ENCODE measurements around the gene SPINT3. TPM values are rescaled to one million over a fixed set of nuclear protein-coding genes. Genes with fewer than 3 reads are reported as not detected.
A peak's percentile ranks its signal among the peaks of the same experiment; 100 is the strongest.
"Not testable (repeated sequence)": the region's sequence is repeated elsewhere in the genome, so short reads cannot be mapped to it uniquely, and the experiment has no call there.

The SPINT3 gene
- polyA plus RNA-seq, 1 donor, result not detected

DNA sequence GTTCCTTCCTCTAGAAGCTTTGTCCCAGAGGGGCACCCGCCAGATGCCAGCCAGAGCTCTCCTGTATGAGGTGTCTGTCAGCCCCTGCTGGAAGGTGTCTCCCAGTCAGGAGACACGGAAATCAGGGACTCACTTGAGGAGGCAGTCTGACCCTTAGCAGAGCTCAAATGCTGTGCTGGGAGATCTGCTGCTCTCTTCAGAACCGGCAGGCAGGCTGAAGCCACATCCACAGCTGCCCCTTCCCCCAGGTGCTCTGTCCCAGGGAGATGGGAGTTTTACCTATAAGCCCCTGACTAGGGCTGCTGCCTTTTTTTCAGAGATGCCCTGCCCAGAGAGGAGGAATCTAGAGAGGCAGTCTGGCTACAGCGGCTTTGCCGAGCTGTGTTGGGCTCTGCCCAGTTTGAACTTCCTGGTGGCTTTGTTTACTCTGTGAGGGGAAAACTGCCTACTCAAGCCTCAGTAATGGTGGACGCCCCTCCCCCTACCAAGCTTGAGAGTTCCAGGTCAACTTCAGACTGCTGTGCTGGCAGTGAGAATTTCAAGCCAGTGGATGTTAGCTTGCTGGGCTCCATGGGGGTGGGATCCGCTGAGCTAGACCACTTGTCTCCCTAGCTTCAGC lies 37.8 kb downstream of the SPINT3 start:
- H3K4me3 ChIP-seq (ENCODE audit: low read length); H3K27ac ChIP-seq (ENCODE audit: low read length); H3K9me3 ChIP-seq (ENCODE audit: control insufficient read depth, low read depth, low read length); DNase-seq; H3K36me3 ChIP-seq (ENCODE audit: control insufficient read depth, insufficient read depth, low read length); H3K27me3 ChIP-seq (ENCODE audit: control insufficient read depth, insufficient read depth, low read length); H3K4me1 ChIP-seq (ENCODE audit: control insufficient read depth, insufficient read depth, low read length): not testable (repeated sequence)
- WGBS (ENCODE audit: insufficient coverage, low lambda C conversion rate), result no CpG with 5 or more reads among the region's 7 CpGs

DNA sequence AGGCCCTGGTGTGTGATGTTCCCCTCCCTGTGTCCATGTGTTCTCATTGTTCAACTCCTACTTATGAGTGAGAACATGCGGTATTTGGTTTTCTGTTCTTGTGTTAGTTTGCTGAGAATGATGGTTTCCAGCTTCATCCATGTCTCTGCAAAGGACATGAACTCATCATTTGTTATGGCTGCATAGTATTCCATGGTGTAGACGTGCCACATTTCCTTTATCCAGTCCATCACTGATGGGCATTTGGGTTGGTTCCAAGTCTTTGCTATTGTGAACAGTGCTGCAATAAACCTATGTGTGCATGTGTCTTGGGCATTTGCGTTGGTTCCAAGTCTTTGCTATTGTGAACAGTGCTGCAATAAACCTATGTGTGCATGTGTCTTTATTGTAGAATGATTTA lies 43.1 kb downstream of the SPINT3 start:
- not testable (repeated sequence) for H3K9me3 ChIP-seq (ENCODE audit: control insufficient read depth, low read depth, low read length); H3K4me1 ChIP-seq (ENCODE audit: control insufficient read depth, insufficient read depth, low read length); H3K4me3 ChIP-seq (ENCODE audit: low read length); DNase-seq; H3K27ac ChIP-seq (ENCODE audit: low read length); H3K36me3 ChIP-seq (ENCODE audit: control insufficient read depth, insufficient read depth, low read length)
- peaks cover 38% of the 10 kb centered on the region for H3K27me3 ChIP-seq (ENCODE audit: control insufficient read depth, insufficient read depth, low read length)
- no CpG with 5 or more reads among the region's 3 CpGs for WGBS (ENCODE audit: insufficient coverage, low lambda C conversion rate)

DNA sequence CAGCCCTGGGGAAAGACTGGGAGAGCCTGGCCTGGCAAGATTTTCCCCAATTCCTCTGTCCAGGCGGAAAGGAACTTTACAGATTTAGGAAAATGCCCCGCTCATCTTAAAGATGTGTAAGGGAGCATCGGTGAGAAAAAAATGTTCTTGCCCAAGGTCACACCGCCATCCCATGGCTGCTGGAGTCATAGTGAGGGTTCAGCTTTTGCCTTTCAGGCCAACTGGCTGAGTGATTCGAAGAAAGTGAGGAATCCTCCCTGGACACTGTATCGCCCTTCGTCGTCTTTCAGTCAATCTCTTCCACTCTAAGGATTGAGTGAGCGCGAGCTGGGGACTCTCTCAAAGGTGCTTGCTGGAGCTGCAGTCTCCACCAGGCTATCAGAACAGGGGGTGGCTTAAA lies 44.5 kb downstream of the SPINT3 start:
- peaks cover 38% of the 10 kb centered on the region for H3K27me3 ChIP-seq (ENCODE audit: control insufficient read depth, insufficient read depth, low read length)
- WGBS (ENCODE audit: insufficient coverage, low lambda C conversion rate), result no CpG with 5 or more reads among the region's 10 CpGs
- H3K27ac ChIP-seq (ENCODE audit: low read length), result no peak overlapping the region
- H3K36me3 ChIP-seq (ENCODE audit: control insufficient read depth, insufficient read depth, low read length), result no peaks in the 10 kb centered on the region
- peak overlapping the region; percentile 26 for H3K4me3 ChIP-seq (ENCODE audit: low read length)
- DNase-seq, result no peak
- peaks cover 11% of the 10 kb centered on the region for H3K4me1 ChIP-seq (ENCODE audit: control insufficient read depth, insufficient read depth, low read length)
- H3K9me3 ChIP-seq (ENCODE audit: control insufficient read depth, low read depth, low read length), result no peaks in the 10 kb centered on the region

DNA sequence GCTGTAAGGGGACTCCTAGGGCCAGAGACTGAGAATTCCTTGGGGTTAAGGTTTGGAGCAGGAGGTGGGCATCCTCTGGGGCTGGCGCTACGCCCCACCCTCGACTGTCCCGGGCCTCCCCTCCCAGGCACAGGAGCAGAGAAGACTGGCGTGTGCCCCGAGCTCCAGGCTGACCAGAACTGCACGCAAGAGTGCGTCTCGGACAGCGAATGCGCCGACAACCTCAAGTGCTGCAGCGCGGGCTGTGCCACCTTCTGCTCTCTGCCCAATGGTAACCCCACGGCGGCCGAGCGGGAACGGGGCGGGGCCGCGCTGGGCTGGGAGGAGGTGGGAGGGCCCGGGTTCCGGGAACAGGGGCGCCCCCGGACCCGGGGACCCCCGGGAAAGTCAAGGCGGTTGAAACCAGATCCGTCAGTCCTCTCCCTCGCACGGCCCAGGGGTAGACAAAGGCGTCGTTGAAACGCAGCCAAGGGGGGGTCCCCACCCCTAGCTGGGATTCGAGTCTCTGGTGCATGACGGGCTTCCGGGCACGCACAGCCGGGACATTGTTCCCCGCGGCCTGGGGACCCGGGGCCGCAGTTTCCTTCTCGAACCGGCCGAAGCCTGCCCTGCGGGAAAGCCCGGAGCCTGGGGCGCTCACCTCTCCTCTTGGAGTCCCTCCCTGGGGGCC lies 45.0 kb downstream of the SPINT3 start:
- H3K4me3 ChIP-seq (ENCODE audit: low read length), result peak overlapping the region; percentile 26
- no peaks in the 10 kb centered on the region for H3K9me3 ChIP-seq (ENCODE audit: control insufficient read depth, low read depth, low read length)
- no peak overlapping the region for H3K27ac ChIP-seq (ENCODE audit: low read length)
- DNase-seq, result peak; percentile 5 to 37
- peaks cover 38% of the 10 kb centered on the region for H3K27me3 ChIP-seq (ENCODE audit: control insufficient read depth, insufficient read depth, low read length)
- no peaks in the 10 kb centered on the region for H3K36me3 ChIP-seq (ENCODE audit: control insufficient read depth, insufficient read depth, low read length)
- WGBS (ENCODE audit: insufficient coverage, low lambda C conversion rate), result no CpG with 5 or more reads among the region's 50 CpGs
- H3K4me1 ChIP-seq (ENCODE audit: control insufficient read depth, insufficient read depth, low read length), result peaks cover 11% of the 10 kb centered on the region

DNA sequence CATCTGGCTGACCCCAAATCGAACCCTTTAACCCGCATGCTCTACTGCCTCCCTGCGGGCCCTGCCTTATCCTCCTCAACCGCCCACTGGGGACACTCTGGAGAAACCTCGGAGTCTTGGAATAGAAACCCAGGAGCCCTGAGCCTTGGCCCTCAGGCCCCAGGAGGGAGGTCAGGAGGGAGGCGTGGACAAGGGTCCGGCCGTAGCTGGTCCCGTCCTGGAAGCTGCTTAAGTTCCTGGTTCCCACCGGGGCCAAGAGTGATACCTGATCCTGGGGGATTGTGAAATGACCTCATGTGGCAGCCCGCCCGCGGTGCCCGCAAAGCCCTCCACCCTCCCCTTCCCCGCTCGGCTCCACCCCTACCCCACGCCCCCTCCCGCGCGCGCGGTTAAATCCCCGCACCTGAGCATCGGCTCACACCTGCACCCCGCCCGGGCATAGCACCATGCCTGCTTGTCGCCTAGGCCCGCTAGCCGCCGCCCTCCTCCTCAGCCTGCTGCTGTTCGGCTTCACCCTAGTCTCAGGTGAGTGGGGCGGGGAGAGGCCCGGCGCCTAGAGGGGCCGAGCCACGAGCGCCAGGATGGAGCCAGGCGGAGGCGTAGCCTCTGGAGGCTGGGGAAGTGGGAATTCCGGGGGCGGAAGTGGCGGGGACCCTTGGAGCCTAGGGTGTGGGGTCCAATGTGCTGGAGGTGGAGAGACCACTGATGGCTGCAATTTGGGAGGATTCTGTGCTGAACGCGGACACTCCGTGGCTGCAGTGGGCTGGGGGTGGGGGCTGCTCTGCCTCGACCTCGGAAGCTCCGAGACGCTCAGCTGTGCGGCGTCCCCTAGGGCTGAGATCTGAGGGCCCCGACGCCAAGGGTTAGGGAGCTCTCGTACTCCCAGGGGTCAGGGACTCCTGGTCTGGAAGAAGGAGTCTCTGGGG lies 45.8 kb downstream of the SPINT3 start, which contains the start of gene WFDC2:
Gene WFDC2, plus strand, starts transcription at position 418 of the 926 bp plus-strand sequence. Its CDS starts 29 bp downstream, at position 447.
- no peaks in the 10 kb centered on the region for H3K9me3 ChIP-seq (ENCODE audit: control insufficient read depth, low read depth, low read length)
- peak; percentile 5 to 30 for DNase-seq
- WGBS (ENCODE audit: insufficient coverage, low lambda C conversion rate), result no CpG with 5 or more reads among the region's 54 CpGs
- peaks cover 38% of the 10 kb centered on the region for H3K27me3 ChIP-seq (ENCODE audit: control insufficient read depth, insufficient read depth, low read length)
- H3K27ac ChIP-seq (ENCODE audit: low read length), result no peak within 1 kb of the TSS
- H3K4me1 ChIP-seq (ENCODE audit: control insufficient read depth, insufficient read depth, low read length), result peaks cover 11% of the 10 kb centered on the region
- no peaks in the 10 kb centered on the region for H3K36me3 ChIP-seq (ENCODE audit: control insufficient read depth, insufficient read depth, low read length)
- H3K4me3 ChIP-seq (ENCODE audit: low read length), result peak within 1 kb of the TSS; percentile 26

DNA sequence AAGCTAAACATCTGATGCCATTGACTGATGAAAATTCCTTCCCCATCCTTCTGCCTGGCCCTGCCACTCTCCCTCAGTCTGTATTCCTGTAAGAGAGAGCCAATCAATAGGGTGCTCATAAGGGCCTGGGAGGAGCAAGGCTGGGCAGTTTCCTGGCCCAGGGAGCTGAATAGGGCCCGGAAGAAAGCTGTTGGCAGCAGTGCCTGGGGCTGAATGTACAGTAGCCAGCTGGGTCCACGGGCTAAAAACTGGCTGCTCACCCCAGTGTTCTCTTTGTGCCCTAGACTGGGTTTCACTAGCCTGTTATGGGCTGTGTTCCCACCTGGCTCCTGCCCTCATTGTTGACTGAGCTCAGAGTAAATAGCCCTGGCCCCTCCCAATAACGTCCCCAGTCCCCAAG lies 47.6 kb downstream of the SPINT3 start:
- H3K9me3 ChIP-seq (ENCODE audit: control insufficient read depth, low read depth, low read length), result no peaks in the 10 kb centered on the region
- no peaks in the 10 kb centered on the region for H3K36me3 ChIP-seq (ENCODE audit: control insufficient read depth, insufficient read depth, low read length)
- H3K27ac ChIP-seq (ENCODE audit: low read length), result no peak overlapping the region
- peaks cover 38% of the 10 kb centered on the region for H3K27me3 ChIP-seq (ENCODE audit: control insufficient read depth, insufficient read depth, low read length)
- WGBS (ENCODE audit: insufficient coverage, low lambda C conversion rate), result no CpG with 5 or more reads among the region's 3 CpGs
- peaks cover 11% of the 10 kb centered on the region for H3K4me1 ChIP-seq (ENCODE audit: control insufficient read depth, insufficient read depth, low read length)
- H3K4me3 ChIP-seq (ENCODE audit: low read length), result no peak overlapping the region
- DNase-seq, result no peak

DNA sequence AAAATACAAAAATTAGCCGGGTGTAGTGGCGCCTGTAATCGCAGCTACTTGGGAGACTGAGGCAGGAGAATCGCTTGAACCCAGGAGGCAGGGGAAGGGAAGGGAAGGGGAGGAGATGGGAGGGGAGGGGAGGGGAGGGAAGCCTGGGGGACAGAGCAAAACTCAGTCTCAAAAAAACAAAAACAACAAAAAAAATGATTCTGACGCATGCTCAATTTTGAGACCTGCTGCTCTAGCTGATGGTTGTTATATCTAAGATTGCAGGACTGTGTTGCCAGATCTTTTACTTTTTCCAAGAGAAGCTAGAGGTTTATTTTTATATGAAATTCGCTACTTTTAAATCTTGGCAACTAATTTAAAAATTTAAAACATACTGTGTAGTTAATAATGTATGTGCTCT lies 48.2 kb downstream of the SPINT3 start:
- no peak overlapping the region for H3K27ac ChIP-seq (ENCODE audit: low read length)

DNA sequence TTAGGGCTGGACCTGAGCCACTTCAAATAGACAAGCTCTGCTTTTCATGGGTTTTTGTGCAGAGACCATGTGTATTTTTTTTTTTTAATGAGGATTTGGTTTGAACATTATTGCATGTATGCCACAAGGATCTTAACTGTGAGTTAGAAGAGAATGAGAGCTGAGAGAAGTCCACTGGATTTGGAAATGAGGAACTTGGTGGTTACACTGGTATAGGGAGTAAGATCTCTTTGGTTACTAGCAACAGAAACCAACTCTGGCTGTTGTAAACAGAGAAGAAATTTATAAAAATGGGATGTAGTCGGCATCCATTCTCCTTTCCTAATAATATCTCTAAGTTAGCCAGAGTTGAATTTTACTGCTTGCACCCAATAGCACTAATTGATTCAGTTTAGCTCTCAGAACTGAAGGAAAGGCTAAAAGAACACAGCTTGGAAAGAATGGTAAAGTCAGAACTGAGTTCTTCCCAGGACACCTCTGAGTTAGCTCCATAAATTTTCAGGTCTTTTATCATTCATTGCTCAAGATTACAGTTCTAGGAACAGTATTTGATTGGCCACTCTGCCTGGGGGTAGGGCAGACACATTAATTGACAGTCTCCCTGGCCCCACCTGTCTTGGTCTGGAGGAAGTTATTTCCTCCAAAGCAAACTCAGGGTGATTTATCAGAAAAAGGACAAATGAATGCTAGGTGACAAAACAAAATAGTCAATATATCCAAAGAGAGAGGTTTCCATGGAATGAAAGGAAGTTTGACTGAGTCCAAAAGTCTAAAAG lies 49.7 kb downstream of the SPINT3 start:
- peak; percentile 15 to 69 for DNase-seq
- no CpG with 5 or more reads among the region's 1 CpG for WGBS (ENCODE audit: insufficient coverage, low lambda C conversion rate)
- peaks cover 11% of the 10 kb centered on the region for H3K4me1 ChIP-seq (ENCODE audit: control insufficient read depth, insufficient read depth, low read length)
- no peaks in the 10 kb centered on the region for H3K9me3 ChIP-seq (ENCODE audit: control insufficient read depth, low read depth, low read length)
- H3K27ac ChIP-seq (ENCODE audit: low read length), result no peak overlapping the region
- no peak overlapping the region for H3K4me3 ChIP-seq (ENCODE audit: low read length)
- peaks cover 31% of the 10 kb centered on the region for H3K27me3 ChIP-seq (ENCODE audit: control insufficient read depth, insufficient read depth, low read length)
- H3K36me3 ChIP-seq (ENCODE audit: control insufficient read depth, insufficient read depth, low read length), result no peaks in the 10 kb centered on the region

More for the DNA sequence above, 48.2 kb downstream of the SPINT3 start:
- DNase-seq, result no peak
- H3K36me3 ChIP-seq (ENCODE audit: control insufficient read depth, insufficient read depth, low read length), result no peaks in the 10 kb centered on the region
- no peaks in the 10 kb centered on the region for H3K9me3 ChIP-seq (ENCODE audit: control insufficient read depth, low read depth, low read length)
- H3K4me3 ChIP-seq (ENCODE audit: low read length), result no peak overlapping the region
- 83% methylated on average over 1 of the region's 6 CpGs for WGBS (ENCODE audit: insufficient coverage, low lambda C conversion rate)
- H3K27me3 ChIP-seq (ENCODE audit: control insufficient read depth, insufficient read depth, low read length), result peaks cover 41% of the 10 kb centered on the region
- peaks cover 11% of the 10 kb centered on the region for H3K4me1 ChIP-seq (ENCODE audit: control insufficient read depth, insufficient read depth, low read length)

DNA sequence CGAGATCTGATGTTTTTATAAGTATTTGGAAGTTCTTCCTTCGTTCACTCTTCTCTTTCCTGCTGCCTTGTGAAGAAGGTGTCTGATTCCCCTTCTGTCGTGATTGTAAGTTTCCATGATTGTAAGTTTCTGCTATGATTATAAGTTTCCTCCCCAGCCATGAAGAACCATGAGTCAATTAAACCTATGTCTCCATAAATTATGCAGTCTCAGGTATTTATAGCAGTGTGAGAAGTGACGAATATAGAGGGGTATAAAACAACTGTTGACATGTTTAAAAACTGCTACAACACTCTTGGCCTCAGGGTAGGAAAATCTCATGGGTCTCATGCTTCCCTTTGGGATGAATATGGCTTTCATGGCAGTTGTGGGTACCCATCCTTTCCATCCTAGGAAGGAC lies 51.7 kb downstream of the SPINT3 start:
- Histone ChIP-seq H3K4me1 (ENCODE audit: control insufficient read depth, insufficient read depth, low read length) (peaks cover 4% of the 10 kb centered on the region), H3K4me3 (ENCODE audit: low read length) (no peak overlapping the region)
- WGBS (ENCODE audit: insufficient coverage, low lambda C conversion rate), result 100% methylated on average over 2 of the region's 4 CpGs

More for the DNA sequence above, 51.7 kb downstream of the SPINT3 start:
- H3K27ac ChIP-seq (ENCODE audit: low read length), result no peak overlapping the region
- DNase-seq, result no peak
- no peaks in the 10 kb centered on the region for H3K36me3 ChIP-seq (ENCODE audit: control insufficient read depth, insufficient read depth, low read length)
- H3K27me3 ChIP-seq (ENCODE audit: control insufficient read depth, insufficient read depth, low read length), result peaks cover 11% of the 10 kb centered on the region
- no peaks in the 10 kb centered on the region for H3K9me3 ChIP-seq (ENCODE audit: control insufficient read depth, low read depth, low read length)

Measured in large intestine (tissue), 3 donors.